GM23248 (cell line): ENCODE measurements around the gene KIRREL2. TPM values are rescaled to one million over a fixed set of nuclear protein-coding genes. Genes with fewer than 3 reads are reported as not detected.

ENCODE experiments used
- DNase-seq: peaks from one replicate; pipeline ENCODE4 v3.0.0-alpha.2; 2015
- H2AFZ ChIP-seq: fragments of 200-600 bp; sonication (generic); 2 replicates; pipeline ENCODE4 v1.6.1; 2016; ENCODE audit warnings: antibody characterized with exemption
- H3F3A ChIP-seq: fragments of 200-600 bp; sonication (generic); 2 replicates; pipeline ENCODE4 v1.6.1; 2016; ENCODE audit warnings: mild to moderate bottlenecking, antibody characterized with exemption, mixed run types; ENCODE audit not compliant: insufficient read depth
- H3K27ac ChIP-seq: fragments of 200-600 bp; sonication (generic); 2 replicates; pipeline ENCODE4 v1.5.1; 2016; ENCODE audit warnings: mild to moderate bottlenecking
- H3K27me3 ChIP-seq: fragments of 200-600 bp; sonication (generic); replicated peaks from 2 replicates; pipeline ENCODE4 v1.6.1; 2016; ENCODE audit warnings: mild to moderate bottlenecking; ENCODE audit not compliant: insufficient read depth
- H3K36me3 ChIP-seq: fragments of 200-600 bp; sonication (generic); 2 replicates; pipeline ENCODE4 v1.6.1; 2016; ENCODE audit warnings: low read depth, mild to moderate bottlenecking
- H3K4me1 ChIP-seq: fragments of 200-600 bp; sonication (generic); 2 replicates; pipeline ENCODE4 v1.6.1; 2016; ENCODE audit warnings: mild to moderate bottlenecking; ENCODE audit not compliant: insufficient read depth
- H3K4me2 ChIP-seq: fragments of 200-600 bp; sonication (generic); one replicate; pipeline ENCODE4 v1.6.1; 2016; ENCODE audit warnings: mild to moderate bottlenecking; ENCODE audit not compliant: unreplicated experiment
- H3K4me3 ChIP-seq: fragments of 200-600 bp; sonication (generic); 2 replicates; pipeline ENCODE4 v1.5.1; 2016; ENCODE audit warnings: mild to moderate bottlenecking
- H3K79me2 ChIP-seq: fragments of 200-600 bp; sonication (generic); 2 replicates; pipeline ENCODE4 v1.6.1; 2016; ENCODE audit warnings: mild to moderate bottlenecking; ENCODE audit not compliant: insufficient read depth
- H3K9ac ChIP-seq: fragments of 200-600 bp; sonication (generic); 2 replicates; pipeline ENCODE4 v1.6.1; 2016; ENCODE audit warnings: mild to moderate bottlenecking
- H3K9me2 ChIP-seq: fragments of 200-600 bp; sonication (generic); 2 replicates; pipeline ENCODE4 v1.6.1; 2016; ENCODE audit warnings: mixed run types, mild to moderate bottlenecking, moderate library complexity; ENCODE audit not compliant: insufficient read depth
- H3K9me3 ChIP-seq: fragments of 200-600 bp; sonication (generic); one replicate; pipeline ENCODE4 v1.6.1; 2017; ENCODE audit warnings: low read depth
- H4K20me1 ChIP-seq: fragments of 200-600 bp; sonication (generic); 2 replicates; pipeline ENCODE4 v1.6.0; 2016; ENCODE audit not compliant: insufficient read depth
- EZH2 ChIP-seq: fragments of 200-600 bp; sonication (generic); IDR thresholded peaks from 2 replicates; pipeline ENCODE4 v1.6.1; 2018; ENCODE audit warnings: antibody characterized with exemption, mild to moderate bottlenecking; ENCODE audit not compliant: insufficient read depth, poor library complexity, severe bottlenecking
- EZH2phosphoT487 ChIP-seq: fragments of 200-600 bp; sonication (generic); IDR thresholded peaks from 2 replicates; pipeline ENCODE4 v1.6.1; 2018; ENCODE audit warnings: antibody characterized with exemption, moderate library complexity, mild to moderate bottlenecking, low read depth; ENCODE audit not compliant: insufficient read depth
- WGBS, 2 experiments: methylation state at CpG; one replicate each; pipeline ENCODE4 v1.1.6; 2015 to 2017; ENCODE audit warnings: low lambda C conversion rate in 2 of 2, low coverage in 1 of 2; ENCODE audit errors: missing lambda C conversion rate in 2 of 2; 5-methylcytosine and 5-hydroxymethylcytosine counted together
- in situ Hi-C: fragments of 300-500 bp; cut with MboI; formaldehyde crosslinking; loops from 2 replicates; pipeline ENCODE4 v1.15.0; 2020
- polyA plus RNA-seq: library from polyadenylated mRNA; unstranded; fragments of >200 nt; fragmentation: Nextera tagmentation; extraction: Ambion mirVana; gene quantifications from 2 replicates; pipeline ENCODE4 v1.2.1, GENCODE V29; 2016
- total RNA-seq: library from RNA; depleted of rRNA; stranded (reverse); fragments of >200 nt; shearing (Covaris generic); gene quantifications from 2 replicates; pipeline ENCODE4 v1.2.3, GENCODE V29; 2014

KIRREL2 gene
- total and polyA plus RNA-seq, 2 experiments from 2014 or later: not detected

DNA sequence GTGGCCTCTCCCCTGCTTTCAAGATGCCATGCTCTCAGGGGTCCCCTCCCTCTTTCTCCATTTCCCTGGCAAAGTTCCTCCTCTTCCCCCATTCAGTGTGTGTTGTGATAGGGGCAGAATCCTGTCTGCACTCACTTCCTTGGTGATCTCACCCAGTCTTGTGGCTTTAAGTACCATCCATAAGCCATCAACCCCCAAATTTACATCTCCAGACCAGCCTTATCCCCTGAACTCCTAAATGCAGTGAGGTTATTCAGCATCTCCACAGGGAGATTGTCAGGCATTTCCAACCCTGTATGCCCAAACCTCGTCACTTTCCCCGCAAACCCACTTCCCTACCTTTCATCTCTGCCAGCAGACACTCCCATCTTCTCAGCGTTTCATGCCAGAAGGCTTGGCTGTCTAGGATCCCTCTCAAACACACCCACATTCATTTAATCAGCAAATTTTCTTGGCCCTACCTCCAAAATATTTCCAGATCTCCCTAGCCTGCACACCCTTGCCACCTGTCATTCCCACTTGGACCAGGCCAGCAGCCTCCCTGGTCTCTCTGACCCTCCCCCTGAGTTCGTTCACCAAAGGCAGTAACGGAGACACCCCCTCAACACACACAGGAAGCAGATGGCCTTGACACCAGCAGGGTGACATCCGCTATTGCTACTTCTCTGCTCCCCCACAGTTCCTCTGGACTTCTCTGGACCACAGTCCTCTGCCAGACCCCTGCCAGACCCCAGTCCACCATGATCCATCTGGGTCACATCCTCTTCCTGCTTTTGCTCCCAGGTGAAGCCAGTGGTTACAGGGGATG is 45.3 kb downstream of the KIRREL2 start, which contains the start of gene HCST:
Gene HCST (plus strand): TSS at position 676 of the 808 bp plus-strand sequence. CDS start 65 bp downstream, at position 741.
- Histone ChIP-seq H3K36me3 (no peaks in the 10 kb centered on the region), H3K4me3 (peak within 1 kb of the TSS; percentile 99), H3K27me3 (no peaks in the 10 kb centered on the region), H3K79me2 (peaks cover 23% of the 10 kb centered on the region), H3K9ac (peak within 1 kb of the TSS; percentile 87), H3K9me2 (no peaks in the 10 kb centered on the region), H3K27ac (peak within 1 kb of the TSS; percentile 96), H3K4me2 (peak within 1 kb of the TSS; percentile 93), H3F3A (peaks cover 18% of the 10 kb centered on the region), H2AFZ (peak within 1 kb of the TSS; percentile 32), H4K20me1 (no peaks in the 10 kb centered on the region), H3K4me1 (peaks cover 34% of the 10 kb centered on the region), H3K9me3 (no peaks in the 10 kb centered on the region)
- no peak for TF ChIP-seq EZH2phosphoT487
- no peak for TF ChIP-seq EZH2
- in situ Hi-C loops: no loop called here
- WGBS, 2 experiments: 15 to 18% methylated on average over 6 of the region's 6 CpGs
- peak; percentile 81 for DNase-seq

DNA sequence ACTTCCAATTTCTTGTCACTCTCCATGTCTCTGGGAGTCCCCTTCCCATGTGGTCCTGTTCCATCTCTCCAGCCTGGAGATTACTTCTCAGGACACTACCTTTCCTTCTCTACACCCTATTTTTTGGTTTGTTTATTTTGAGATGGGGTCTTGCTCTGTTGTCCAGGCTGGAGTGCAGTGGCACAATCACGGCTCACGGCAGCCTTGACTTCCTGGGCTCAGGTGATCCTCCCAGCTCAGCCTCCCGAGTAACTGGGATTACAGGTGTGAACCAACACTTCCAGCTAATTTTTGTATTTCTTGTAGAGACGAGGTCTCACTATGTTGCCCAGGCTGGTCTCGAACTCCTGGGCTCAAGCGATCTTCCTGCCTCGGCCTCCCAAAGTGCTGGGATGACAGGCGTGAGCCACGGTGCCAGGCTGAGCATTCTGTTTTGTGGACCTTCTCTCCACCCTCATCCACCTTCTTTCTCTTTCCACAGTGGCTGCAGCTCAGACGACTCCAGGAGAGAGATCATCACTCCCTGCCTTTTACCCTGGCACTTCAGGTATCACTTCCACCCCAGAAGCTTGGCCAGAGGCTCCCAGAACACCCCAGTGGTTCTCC is 46.3 kb downstream of the KIRREL2 start:
- H3K27me3 ChIP-seq: no peaks in the 10 kb centered on the region
- no peaks in the 10 kb centered on the region for H3K36me3 ChIP-seq
- H3K79me2 ChIP-seq: peaks cover 14% of the 10 kb centered on the region
- H3K4me1 ChIP-seq: peaks cover 34% of the 10 kb centered on the region
- no peak for DNase-seq
- no peak overlapping the region for H3K27ac ChIP-seq
- H3K4me3 ChIP-seq: no peak overlapping the region
- peak overlapping the region; percentile 18 for H3K4me2 ChIP-seq
- no peak for TF ChIP-seq EZH2
- TF ChIP-seq EZH2phosphoT487: no peak
- H3F3A ChIP-seq: peaks cover 18% of the 10 kb centered on the region
- H2AFZ ChIP-seq: peak overlapping the region; percentile 32
- peak overlapping the region; percentile 48; the same call in 1 of the 2 replicates for H3K9ac ChIP-seq
- no peaks in the 10 kb centered on the region for H4K20me1 ChIP-seq
- 82 to 83% methylated on average over 10 of the region's 10 CpGs for WGBS, 2 experiments
- no peaks in the 10 kb centered on the region for H3K9me2 ChIP-seq
- no peaks in the 10 kb centered on the region for H3K9me3 ChIP-seq
- in situ Hi-C loops: no loop called here

- H3K4me1 ChIP-seq: peaks cover 34% of the 10 kb centered on the region
- H3K4me3 ChIP-seq: no peak overlapping the region
- peaks cover 18% of the 10 kb centered on the region for H3F3A ChIP-seq
- no peaks in the 10 kb centered on the region for H3K9me2 ChIP-seq
- peak; percentile 61 for DNase-seq
- H3K27me3 ChIP-seq: no peaks in the 10 kb centered on the region
- TF ChIP-seq EZH2 (no peak), EZH2phosphoT487 (no peak)
- H3K9ac ChIP-seq: peak overlapping the region; percentile 48
- no peaks in the 10 kb centered on the region for H3K36me3 ChIP-seq
- H2AFZ ChIP-seq: peak overlapping the region; percentile 32
- H3K9me3 ChIP-seq: no peaks in the 10 kb centered on the region
- in situ Hi-C loops: no loop called here
- H4K20me1 ChIP-seq: no peaks in the 10 kb centered on the region
- H3K79me2 ChIP-seq: peaks cover 7% of the 10 kb centered on the region
- H3K4me2 ChIP-seq: peak overlapping the region; percentile 18
- 24 to 27% methylated on average over 24 of the region's 24 CpGs for WGBS, 2 experiments
- no peak overlapping the region for H3K27ac ChIP-seq
Observed at GRCh38 chr19:35903550-35904179, 47.0 kb downstream of the KIRREL2 start.

DNA sequence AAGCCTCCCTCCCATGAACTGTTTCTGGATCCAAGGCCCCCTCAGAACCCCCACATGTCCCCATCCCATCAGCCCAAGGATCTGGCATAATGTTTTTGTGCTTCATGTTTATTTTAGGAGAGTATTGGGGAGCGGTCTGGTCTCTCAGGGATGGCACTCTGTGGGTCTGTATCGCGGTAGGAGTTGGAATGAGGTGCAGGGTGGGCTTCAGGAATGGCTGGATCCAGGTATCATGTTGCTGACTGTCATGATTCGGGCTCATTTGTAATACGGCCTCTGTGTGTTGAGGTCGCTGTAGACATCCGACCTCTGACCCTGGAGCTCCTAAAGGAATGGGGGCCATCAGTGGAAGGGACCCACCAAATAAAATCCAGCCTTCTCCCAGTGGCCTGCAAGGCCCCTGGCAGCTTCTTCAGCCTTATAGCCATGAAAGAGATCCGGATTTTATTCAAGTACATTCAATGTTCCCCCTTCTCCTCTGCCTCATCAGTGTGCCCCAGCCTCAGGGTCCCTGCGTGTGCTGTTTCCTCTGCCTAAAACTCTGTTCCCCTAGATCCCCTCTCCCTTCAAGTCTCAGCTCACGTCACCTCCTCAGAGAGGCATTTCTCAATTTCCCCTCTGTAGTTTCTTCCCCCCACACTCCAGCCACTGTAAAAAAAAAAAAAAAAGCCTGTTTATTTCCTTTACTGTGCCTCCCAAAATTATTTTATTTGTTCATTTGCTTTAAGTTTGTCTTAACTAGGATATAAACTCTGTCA is 47.8 kb downstream of the KIRREL2 start:
- Histone ChIP-seq H3K9me2 (no peaks in the 10 kb centered on the region), H3K9ac (no peak overlapping the region), H3F3A (peaks cover 18% of the 10 kb centered on the region), H3K9me3 (no peaks in the 10 kb centered on the region), H3K4me1 (peaks cover 34% of the 10 kb centered on the region), H3K36me3 (no peaks in the 10 kb centered on the region), H3K4me2 (no peak overlapping the region), H4K20me1 (no peaks in the 10 kb centered on the region), H3K4me3 (no peak overlapping the region), H3K79me2 (no peaks in the 10 kb centered on the region), H2AFZ (no peak overlapping the region), H3K27ac (no peak overlapping the region), H3K27me3 (no peaks in the 10 kb centered on the region)
- no peak for TF ChIP-seq EZH2
- no peak for TF ChIP-seq EZH2phosphoT487
- no peak for DNase-seq
- in situ Hi-C loops: no loop called here
- WGBS, 2 experiments: 68 to 69% methylated on average over 10 of the region's 10 CpGs
